HG03460 (cell line): ENCODE data around the gene SCAMP5.

Experiments used
- ATAC-seq: cut with Tn5 transposase; IDR thresholded peaks from one replicate; pipeline ENCODE4 v1.9.1; 2021; ENCODE audit not compliant: unreplicated experiment

SCAMP5 gene

GRCh38 chr15:75021341-75021740, 26.0 kb downstream of the SCAMP5 start:
- ATAC-seq = no peak

- no peak for ATAC-seq
These were observed 27.4 kb downstream of the SCAMP5 start for GRCh38 chr15:75022783-75023180.

DNA sequence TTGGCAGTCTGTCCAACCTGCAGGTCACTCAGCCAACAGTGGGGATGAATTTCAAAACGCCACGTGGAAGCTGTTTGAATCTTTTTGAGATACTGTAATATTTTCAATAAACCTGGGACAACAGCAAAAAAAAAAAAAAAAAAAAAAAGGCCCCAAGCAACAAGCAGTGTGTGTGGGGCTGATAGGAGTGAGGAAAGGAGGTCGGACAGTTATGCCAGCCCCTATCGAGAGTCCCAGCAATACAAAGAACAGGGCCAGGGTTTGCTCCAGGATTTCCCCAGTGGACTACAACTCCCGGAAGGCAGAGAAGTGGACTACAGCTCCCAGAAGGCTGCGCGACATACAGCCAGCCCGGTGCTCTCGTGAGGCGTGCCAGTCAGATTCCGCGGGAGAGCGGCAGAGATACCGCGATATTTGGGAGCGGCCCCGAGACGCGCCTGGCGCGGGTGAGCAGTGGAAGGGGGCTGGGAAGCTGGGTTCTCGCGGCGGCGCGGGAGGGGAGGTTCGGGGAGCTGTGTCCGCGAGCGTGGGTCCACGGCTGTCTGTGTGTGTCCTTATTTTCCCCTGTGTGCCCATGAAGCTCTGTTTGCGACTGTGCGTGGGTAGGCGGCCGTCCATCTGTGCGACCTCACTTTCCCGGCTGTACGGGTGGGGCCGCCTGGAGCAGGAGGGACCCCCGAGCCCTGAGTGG, 28.0 kb downstream of the SCAMP5 start, which contains the start of gene PPCDC:
PPCDC (plus strand) TSS at position 410 of the 691 bp plus-strand sequence. CDS start 4,729 bp downstream, outside the sequence.
- peak; percentile 95 for ATAC-seq

- no peak for ATAC-seq
These were observed 28.7 kb downstream of the SCAMP5 start for GRCh38 chr15:75023872-75024636.

- no peak for ATAC-seq
These were observed 29.7 kb downstream of the SCAMP5 start for GRCh38 chr15:75025107-75025506.

DNA sequence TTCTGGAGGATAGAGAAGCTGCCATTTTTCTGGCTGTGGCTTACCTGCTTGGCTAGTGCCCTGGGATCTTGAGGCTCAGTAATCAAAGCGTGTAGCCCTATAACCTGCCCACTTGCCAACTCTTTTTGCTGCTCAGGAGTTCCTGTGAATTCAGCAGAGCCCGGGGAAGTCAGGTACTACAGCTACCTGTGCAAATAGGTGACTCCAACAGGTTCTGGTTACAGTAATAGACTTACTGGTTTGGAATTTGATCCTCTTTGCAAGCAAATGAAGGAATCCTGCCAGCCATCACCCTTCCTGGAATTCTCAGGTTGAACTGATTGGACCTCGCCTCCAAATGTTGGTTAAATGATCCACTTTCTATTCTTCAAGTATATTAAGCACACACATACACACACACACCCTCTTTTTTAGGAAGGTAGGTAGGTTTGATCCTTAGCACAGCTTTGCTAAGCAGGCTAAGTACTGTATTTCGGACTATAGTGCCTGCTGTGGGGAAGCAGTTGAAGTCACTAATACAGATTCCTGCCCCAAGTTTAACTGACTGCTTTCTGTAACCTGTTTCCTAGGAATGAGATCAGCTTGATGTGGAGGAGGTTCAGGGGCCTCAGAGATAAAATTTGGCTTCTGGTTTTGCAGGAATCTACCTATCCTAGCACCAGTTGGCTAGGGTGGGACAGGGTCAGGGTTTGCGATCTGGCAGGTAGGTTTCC, 30.3 kb downstream of the SCAMP5 start:
- no peak for ATAC-seq

DNA sequence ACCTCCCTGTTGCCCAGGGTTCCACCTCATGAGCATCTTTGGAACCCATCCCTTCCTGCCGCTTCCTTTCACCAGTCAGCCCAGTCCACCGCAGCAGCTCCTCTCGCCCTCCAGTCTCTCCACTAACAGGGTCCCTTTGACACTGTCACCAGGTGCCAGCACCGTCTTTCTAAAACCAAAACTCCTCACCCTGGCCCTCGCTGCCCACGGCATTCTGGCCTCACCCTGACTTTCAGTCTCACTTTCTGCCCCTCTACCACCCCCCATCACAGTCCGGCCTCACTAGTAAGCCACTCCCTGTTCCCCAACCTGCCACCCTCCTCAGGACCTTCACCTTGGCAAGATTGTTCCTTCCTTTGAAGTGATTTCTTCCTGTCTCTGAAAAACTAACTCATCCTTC, 32.2 kb downstream of the SCAMP5 start:
- ATAC-seq = no peak

- ATAC-seq = no peak
These were observed 33.6 kb downstream of the SCAMP5 start for GRCh38 chr15:75028991-75029377.

GRCh38 chr15:75029378-75030022, 34.1 kb downstream of the SCAMP5 start:
- no peak for ATAC-seq

GRCh38 chr15:75030023-75030413, 34.7 kb downstream of the SCAMP5 start:
- no peak for ATAC-seq

DNA sequence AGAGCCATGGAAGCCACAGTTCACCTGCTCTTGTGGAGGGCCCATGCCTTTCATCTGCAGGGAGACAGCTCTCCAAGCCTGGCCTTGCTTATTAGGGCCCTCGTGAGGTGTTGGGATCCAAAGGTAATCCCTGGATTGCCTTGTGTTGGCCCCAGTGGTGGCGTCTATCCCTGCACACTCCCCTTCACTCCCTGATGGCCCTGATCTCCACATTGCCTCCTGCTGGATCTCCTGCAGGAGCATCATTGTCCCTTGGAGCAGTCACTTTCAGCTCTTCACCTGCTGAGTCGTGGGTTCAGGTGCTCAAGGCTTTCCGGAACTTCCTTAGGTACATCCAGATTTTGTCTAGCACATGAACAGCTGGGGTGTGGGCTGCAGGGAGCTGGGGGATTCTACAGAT, 35.1 kb downstream of the SCAMP5 start:
- no peak for ATAC-seq

DNA sequence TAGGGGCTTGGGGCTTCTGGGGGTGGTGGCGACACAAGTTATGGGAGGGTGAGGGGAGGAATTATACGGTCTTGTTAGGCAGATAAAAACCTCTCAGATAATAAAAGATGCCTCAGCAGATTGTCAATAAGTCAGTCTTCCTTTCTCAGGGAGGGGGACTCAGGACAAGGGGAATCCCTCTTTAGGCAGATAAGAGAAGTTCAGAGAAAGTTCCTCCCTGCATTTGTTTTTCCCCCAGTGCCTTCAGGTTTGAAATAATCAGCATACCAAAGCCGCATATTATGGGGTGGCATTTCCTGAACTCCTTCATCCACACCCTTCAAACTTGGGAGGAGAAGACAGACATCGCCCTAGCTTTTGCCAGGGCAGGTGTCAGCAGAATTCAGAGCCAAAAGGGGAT, 36.5 kb downstream of the SCAMP5 start:
- no peak for ATAC-seq

- ATAC-seq = no peak
These were observed 37.0 kb downstream of the SCAMP5 start for GRCh38 chr15:75032395-75032794.

- ATAC-seq = no peak
These were observed 38.4 kb downstream of the SCAMP5 start for GRCh38 chr15:75033809-75034208.

- no peak for ATAC-seq
These were observed 39.3 kb downstream of the SCAMP5 start for GRCh38 chr15:75034615-75035014.

DNA sequence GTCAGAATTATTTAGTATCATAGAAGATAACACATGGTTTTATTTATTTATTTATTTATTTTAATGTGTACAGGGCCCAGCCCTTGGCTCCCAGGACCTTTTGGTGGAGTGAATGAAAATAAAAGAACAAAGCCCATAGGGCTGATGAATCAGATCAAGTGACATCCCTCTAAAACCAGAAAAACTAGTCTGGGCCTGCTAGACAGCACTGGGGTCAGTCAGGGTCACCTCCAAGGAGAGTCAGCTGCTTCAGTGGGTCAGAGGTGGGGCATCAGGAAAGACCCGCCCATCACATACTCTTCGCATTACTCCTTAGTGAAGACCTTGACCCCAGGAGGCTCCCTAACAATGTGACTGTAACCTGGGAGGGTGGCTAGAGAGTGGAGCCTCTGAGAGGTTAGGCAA, 40.9 kb downstream of the SCAMP5 start:
- ATAC-seq = no peak

DNA sequence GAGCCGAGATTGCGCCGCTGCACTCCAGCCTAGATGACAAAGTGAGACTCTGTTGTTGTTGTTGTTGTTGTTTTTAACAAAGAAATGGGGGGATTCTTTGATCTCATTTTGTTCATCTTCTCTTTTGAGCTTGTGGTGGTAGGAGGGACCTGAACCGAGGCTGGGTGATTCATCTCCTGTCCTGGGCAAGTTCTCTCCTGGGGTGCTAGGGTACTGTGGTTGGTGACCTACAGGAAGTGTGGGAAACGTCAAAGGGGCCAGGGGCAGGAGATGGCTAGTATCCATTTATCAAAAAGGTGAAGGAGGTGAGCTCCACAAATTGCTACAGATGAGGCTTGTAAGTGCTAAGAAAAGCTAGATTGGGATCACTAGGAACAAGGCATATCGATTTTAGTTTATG, 42.3 kb downstream of the SCAMP5 start:
- ATAC-seq = no peak

DNA sequence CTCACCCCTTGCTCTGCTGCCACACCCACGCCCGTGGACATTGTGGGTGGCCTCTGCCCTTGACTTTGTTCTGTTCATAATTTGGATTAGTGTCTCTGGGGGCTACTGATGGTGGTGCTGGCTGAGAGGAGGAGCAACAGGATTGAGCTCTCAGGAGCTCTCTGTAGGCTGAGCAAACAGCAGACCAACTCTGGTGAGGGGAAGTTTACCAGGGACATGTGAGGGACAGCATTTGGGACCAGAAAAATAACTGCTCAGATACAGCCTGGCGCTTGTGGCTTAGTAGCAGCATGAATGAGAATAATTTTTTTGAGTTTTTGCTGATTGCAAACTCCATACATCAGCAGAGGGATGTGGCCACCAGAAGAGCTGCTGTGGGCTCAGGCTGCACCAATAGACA, 42.9 kb downstream of the SCAMP5 start:
- no peak for ATAC-seq

DNA sequence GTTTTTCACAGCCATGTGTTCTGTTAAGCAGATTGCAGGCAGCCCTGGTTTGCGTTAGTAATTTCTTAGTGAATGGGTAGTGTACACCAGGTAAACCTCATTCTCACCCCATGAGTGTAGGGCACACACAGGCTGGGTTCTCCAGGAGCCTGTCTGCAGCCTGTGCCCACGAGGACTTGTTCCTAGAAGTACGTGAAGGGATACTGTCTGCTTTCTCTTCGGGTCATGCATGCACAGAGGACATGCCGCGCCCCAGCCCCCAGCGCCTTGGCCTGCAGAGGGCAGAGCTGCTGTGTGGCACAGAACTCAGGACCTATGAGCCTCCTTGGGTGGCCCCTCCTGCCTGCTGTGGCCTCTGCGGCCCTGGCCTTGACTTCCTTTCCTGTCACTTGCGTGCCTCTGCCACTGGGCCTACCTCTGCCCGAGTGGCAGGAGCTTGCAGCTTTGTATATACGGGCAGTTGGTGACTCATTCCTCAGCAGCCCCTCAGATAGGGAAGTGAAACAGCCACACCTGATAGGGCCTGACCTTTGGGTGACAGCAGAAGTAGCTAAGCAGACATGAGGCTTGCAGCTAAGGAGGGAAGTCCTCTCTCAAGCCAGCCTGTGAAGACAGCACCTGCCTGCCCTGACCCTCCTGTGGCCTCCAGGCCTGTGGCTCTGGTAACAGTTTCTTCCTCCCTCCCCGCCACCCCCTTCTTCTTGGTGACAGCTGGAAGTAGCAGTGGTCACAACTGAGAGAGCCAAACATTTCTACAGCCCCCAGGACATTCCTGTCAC, 47.6 kb downstream of the SCAMP5 start:
- ATAC-seq = peak; percentile 62

DNA sequence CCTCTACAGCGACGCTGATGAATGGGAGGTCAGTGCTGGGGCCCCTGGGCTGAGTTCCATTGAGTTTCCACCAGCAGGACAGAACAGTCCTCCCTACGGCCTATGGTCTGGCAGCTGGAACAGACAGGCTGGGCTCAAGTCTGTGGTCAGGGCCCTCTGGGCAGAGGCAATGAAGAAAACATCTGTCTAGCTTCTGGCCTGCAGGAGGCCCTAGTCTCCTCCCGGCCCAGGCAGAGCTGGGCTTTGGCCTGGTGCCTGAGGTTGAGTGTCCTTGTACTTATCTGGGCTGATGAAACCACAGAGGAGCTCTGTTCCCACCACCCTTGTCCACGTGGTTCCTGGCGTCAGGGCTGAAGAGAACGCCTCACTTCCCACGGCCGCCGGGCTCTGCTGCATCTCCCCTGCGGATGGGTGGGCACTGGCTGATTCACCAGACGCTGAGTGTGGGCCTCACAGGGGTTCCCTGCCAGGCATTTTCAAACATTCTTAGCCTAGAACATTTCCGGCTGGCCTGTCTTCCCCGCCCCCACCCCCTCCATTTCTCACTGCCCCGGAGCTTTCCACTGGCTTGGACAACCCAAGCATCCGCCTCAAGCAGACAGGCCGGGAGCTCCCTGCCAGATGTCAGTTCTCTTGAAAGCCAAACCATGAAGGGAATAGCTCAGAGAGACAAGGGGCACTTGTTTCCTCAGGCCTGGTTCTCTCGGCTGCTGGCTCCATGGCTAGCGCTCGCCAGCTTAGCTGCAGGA, 48.3 kb downstream of the SCAMP5 start:
- peak; percentile 32 for ATAC-seq
